Colonic mucosa (tissue), 4 donors: ENCODE results near the gene XPC. TPM values are rescaled to one million over a fixed set of nuclear protein-coding genes. Genes with fewer than 3 reads are reported as not detected.

Source experiments
- DNase-seq: peaks from one replicate; pipeline ENCODE4 v3.0.0-alpha.2; 2020
- H3K27ac ChIP-seq: fragments of 200-600 bp; one replicate; pipeline ENCODE4 v1.8.0; 2021
- H3K27me3 ChIP-seq: fragments of 200-600 bp; one replicate; pipeline ENCODE4 v1.8.0; 2021
- H3K36me3 ChIP-seq: fragments of 200-600 bp; one replicate; pipeline ENCODE4 v1.8.0; 2021
- H3K4me1 ChIP-seq: fragments of 200-600 bp; one replicate; pipeline ENCODE4 v1.8.0; 2021; ENCODE audit warnings: mild to moderate bottlenecking
- H3K4me3 ChIP-seq: fragments of 200-600 bp; one replicate; pipeline ENCODE4 v1.8.0; 2021
- H3K9ac ChIP-seq, 2 donors: one replicate each; pipeline ENCODE4 v1.7.0; 2013; ENCODE audit warnings: control low read depth in 2 of 2, low read depth in 2 of 2, low read length in 2 of 2
- H3K9me3 ChIP-seq: fragments of 200-600 bp; one replicate; pipeline ENCODE4 v1.8.0; 2021
- intact Hi-C: fragments of 100-400 bp; cut with DNase I; formaldehyde crosslinking; loops from one replicate; pipeline ENCODE4 v1.14.1; 2022
- total RNA-seq, 2 donors: library from RNA; stranded (reverse); fragmentation: NEBNext Ultra II Directional in 1 of 2; extraction: Animal tissue kit (Norgen Biotek cat#: 25700) in 1 of 2; gene quantifications; one replicate each; pipeline ENCODE4 v1.2.1, GENCODE V29; 2021
- TF ChIP-seq, protein P1 (sequence below): fragments of 200-600 bp; IDR thresholded peaks from one replicate; pipeline ENCODE4 v1.8.0; 2022; ENCODE audit warnings: antibody characterized with exemption, mild to moderate bottlenecking
- donor health status: healthy.
- donor health status: DM: no; HTN: no; CAD: no.
- donor health status: DM: no; HTN: no; CAD: no.

Gene XPC
- total RNA-seq, 2 donors from 2014 or later, result 14.7 to 23.3 TPM

DNA sequence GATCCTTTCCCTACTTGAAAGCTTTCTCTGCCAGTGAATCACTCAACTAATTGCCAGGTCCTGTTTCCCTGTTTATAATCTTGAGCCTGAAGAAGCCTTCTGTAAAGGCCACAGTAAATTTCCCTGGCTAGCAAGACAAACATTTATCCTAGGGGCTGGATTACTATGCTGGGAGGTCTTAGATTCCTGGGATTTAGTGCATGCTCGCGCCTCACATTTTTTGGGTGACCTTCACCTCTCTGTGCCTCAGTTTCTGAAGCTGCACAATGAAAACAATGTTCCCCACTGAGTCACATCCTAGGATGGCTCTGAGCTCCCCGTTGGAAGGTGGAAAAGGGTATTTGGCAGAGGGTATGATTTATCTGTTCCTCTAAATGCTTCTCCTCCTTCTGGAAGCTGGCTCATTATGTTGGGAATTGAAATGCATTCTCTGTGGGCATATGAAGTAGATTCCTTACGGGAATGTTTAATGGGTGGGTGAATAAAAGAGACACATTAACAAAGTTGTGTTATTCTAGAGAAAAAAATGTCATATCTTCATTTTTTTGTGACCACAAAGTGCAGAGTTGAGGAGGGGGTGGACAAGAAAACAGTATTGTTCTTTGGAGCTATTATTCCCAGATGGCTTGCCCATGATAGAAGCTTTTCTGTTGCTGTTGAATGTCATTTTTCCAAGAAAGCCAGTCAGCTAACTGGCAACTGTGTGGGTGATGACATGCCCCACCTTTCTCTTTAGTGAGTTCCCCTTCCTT is 32.6 kb upstream of the XPC start:
- H3K27me3 ChIP-seq, result no peaks in the 10 kb centered on the region
- TF ChIP-seq, protein P1, sequence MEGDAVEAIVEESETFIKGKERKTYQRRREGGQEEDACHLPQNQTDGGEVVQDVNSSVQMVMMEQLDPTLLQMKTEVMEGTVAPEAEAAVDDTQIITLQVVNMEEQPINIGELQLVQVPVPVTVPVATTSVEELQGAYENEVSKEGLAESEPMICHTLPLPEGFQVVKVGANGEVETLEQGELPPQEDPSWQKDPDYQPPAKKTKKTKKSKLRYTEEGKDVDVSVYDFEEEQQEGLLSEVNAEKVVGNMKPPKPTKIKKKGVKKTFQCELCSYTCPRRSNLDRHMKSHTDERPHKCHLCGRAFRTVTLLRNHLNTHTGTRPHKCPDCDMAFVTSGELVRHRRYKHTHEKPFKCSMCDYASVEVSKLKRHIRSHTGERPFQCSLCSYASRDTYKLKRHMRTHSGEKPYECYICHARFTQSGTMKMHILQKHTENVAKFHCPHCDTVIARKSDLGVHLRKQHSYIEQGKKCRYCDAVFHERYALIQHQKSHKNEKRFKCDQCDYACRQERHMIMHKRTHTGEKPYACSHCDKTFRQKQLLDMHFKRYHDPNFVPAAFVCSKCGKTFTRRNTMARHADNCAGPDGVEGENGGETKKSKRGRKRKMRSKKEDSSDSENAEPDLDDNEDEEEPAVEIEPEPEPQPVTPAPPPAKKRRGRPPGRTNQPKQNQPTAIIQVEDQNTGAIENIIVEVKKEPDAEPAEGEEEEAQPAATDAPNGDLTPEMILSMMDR, result no peak
- H3K4me3 ChIP-seq, result no peak overlapping the region
- H3K4me1 ChIP-seq, result no peaks in the 10 kb centered on the region
- intact Hi-C loops, result no loop called here
- no peak overlapping the region for H3K9ac ChIP-seq
- no peaks in the 10 kb centered on the region for H3K9me3 ChIP-seq
- no peaks in the 10 kb centered on the region for H3K36me3 ChIP-seq
- DNase-seq, result no peak
- H3K27ac ChIP-seq, result no peak overlapping the region

DNA sequence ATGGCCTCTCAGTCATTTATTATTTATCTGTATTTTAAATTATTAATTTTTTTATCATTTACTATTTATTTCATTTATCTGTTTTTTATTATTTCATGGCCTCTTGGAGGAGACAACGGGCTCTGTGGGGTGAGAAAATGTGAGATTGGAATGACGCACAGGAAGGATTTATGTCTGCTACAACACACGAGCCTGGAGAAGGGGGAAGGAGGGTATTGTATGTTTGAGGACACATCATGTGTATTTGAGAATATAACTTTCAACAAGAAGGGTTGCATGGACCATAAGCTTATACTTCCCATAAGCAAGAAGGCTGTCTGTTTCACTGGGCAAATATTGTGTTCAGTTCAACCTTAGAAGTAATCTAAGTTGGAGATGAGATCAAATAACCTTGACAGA is 31.9 kb upstream of the XPC start:
- no peak overlapping the region for H3K9ac ChIP-seq
- intact Hi-C loops, result no loop called here
- no peak for DNase-seq
- no peaks in the 10 kb centered on the region for H3K36me3 ChIP-seq
- H3K4me3 ChIP-seq, result no peak overlapping the region
- H3K27ac ChIP-seq, result no peak overlapping the region
- H3K4me1 ChIP-seq, result no peaks in the 10 kb centered on the region
- TF ChIP-seq, protein P1, result no peak
- no peaks in the 10 kb centered on the region for H3K9me3 ChIP-seq
- H3K27me3 ChIP-seq, result no peaks in the 10 kb centered on the region

DNA sequence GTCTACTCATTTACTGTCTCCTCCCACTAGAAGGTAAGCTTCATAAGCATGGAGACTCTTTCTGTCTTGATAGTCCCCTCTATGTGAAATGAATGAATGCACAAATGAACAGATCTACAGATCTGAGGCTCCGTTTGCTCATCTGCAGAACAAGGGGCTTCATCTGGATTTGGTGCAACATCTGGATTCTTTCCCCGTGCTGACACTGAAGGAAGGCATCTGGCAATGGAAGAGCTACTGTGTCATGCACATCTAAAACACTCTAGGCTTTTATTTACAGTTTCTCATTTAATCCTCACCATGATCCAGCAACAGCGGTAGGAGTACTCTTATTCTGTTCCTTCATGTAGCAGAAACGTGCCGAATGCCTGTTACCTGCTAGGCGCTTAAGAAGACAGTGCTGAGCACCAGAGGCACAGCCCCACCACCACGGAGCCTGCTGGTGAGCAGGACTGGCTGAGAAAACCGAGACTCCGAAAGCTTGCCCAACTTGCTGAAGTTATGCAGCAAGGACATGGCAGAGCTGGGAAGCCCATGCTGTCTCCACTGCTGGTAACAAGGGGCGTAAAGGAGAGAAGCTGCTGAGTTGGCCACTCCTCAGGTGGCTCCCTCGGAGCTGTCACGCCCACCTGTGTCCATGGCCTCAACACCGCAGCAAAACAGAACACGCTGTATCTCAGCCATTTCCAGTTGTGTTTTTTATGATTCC is 31.3 kb upstream of the XPC start:
- intact Hi-C loops, result no loop called here
- no peak overlapping the region for H3K27ac ChIP-seq

DNA sequence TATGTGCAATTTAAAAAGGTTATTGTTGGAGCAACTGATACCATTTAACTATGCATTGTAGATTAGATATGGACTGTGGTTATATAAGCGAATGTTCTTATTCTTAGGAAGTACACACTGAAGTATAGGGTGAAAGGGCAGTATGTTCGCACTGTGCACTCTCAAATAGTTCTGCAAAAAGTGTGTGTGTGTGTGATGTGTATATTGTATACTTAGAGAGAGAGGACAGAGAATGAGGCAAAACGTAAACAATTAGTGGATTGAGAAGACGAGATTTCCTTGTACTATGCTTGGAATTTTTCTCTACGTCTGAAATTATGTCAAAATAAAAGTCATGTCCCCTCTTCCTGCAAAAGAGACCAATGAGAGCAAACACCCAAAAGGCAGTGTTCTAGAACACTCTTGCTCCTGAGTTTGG is 30.6 kb upstream of the XPC start:
- Histone ChIP-seq H3K9me3 (no peaks in the 10 kb centered on the region), H3K36me3 (no peaks in the 10 kb centered on the region), H3K4me1 (no peaks in the 10 kb centered on the region), H3K9ac (no peak overlapping the region), H3K27ac (no peak overlapping the region), H3K27me3 (no peaks in the 10 kb centered on the region), H3K4me3 (no peak overlapping the region)
- intact Hi-C loops, result no loop called here
- TF ChIP-seq, protein P1, result no peak
- DNase-seq, result no peak

More for the DNA sequence above, 31.3 kb upstream of the XPC start:
- TF ChIP-seq, protein P1, result no peak
- no peaks in the 10 kb centered on the region for H3K36me3 ChIP-seq
- no peak for DNase-seq
- H3K9me3 ChIP-seq, result no peaks in the 10 kb centered on the region
- no peaks in the 10 kb centered on the region for H3K27me3 ChIP-seq
- H3K9ac ChIP-seq, result no peak overlapping the region
- no peaks in the 10 kb centered on the region for H3K4me1 ChIP-seq
- no peak overlapping the region for H3K4me3 ChIP-seq

DNA sequence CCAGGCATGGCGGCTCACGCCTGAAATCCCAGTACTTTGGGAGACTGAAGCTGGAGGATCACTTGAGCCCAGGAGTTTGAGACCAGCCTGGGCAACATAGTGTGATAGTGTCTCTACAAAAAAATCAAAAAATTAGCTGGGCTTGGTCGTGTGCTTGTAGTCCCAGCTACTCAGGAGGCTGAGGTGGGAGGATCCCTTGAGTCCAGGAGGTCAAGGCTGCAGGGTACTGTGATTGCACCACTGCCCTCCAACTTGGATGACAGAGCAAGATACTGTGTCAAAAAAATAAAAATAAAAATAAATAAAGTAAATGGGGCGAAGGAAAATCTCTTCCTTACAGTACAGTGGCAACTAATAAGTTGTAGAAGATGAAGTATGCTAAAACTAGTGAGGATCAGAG is 29.8 kb upstream of the XPC start:
- Histone ChIP-seq H3K4me1 (no peaks in the 10 kb centered on the region), H3K36me3 (no peaks in the 10 kb centered on the region), H3K4me3 (no peak overlapping the region), H3K9ac (no peak overlapping the region), H3K27ac (no peak overlapping the region), H3K27me3 (no peaks in the 10 kb centered on the region), H3K9me3 (no peaks in the 10 kb centered on the region)
- intact Hi-C loops, result no loop called here
- TF ChIP-seq, protein P1, result no peak
- no peak for DNase-seq
